Caki2 (cell line): ENCODE measurements around the gene HPS1. TPM values are rescaled to one million over a fixed set of nuclear protein-coding genes. Genes with fewer than 3 reads are reported as not detected.

Experiments used
- DNase-seq: peaks from one replicate; pipeline ENCODE4 v3.0.0-alpha.2; 2015; ENCODE audit warnings: low read depth
- in situ Hi-C: cut with HindIII; loops from 2 replicates; pipeline ENCODE4 v1.10.0; 2016; ENCODE audit warnings: low sequenced_read_pairs, low pct_unique_long_range_greater_than_20kb, mixed read lengths
- total RNA-seq: library from RNA; depleted of rRNA; stranded (reverse); fragments of >200 nt; shearing (Covaris generic); gene quantifications from 2 replicates; pipeline ENCODE4 v1.2.3, GENCODE V29; 2014; ENCODE audit warnings: low replicate concordance

The HPS1 gene
- total RNA-seq, 1 experiment from 2014 or later = 31.1 TPM

DNA sequence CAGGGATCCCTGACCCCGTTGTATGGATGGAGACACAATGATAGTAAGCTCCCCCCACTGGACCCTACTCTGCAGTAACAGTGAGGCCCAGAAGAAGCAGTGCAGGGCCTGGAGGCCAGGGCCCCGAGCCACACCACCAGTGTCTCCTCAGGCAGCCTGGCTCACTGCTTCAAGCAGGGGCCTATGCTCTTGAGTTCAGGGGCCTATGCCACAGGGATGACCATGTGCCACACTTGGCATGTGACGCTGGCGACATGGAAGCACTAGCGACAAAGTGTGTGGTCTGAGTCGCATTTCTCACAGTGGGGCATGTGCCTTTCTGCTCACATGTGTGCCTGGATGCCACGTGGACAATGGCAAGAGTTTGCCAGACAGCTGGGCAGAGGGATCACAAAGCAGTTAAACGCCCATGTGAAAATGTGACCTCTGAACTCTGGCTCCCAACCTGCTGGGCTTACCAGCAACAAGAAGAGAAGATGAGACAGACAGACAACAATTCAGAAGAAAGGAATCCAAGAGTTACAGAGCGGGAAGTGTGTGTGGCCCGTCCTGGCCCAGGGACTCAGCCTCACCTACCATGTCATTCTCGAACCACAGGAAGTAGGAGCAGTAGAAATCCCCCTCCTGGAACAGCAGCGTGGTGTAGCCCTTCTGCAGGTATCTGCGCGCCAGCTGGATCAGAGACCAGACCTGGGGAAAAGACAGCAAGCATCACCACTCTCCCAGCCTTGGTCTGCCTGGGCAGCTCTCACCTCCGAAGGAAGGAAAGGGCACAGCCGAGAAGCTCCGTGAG lies 27.1 kb downstream of the HPS1 start:
- DNase-seq = no peak
- in situ Hi-C loops = no loop called here

DNA sequence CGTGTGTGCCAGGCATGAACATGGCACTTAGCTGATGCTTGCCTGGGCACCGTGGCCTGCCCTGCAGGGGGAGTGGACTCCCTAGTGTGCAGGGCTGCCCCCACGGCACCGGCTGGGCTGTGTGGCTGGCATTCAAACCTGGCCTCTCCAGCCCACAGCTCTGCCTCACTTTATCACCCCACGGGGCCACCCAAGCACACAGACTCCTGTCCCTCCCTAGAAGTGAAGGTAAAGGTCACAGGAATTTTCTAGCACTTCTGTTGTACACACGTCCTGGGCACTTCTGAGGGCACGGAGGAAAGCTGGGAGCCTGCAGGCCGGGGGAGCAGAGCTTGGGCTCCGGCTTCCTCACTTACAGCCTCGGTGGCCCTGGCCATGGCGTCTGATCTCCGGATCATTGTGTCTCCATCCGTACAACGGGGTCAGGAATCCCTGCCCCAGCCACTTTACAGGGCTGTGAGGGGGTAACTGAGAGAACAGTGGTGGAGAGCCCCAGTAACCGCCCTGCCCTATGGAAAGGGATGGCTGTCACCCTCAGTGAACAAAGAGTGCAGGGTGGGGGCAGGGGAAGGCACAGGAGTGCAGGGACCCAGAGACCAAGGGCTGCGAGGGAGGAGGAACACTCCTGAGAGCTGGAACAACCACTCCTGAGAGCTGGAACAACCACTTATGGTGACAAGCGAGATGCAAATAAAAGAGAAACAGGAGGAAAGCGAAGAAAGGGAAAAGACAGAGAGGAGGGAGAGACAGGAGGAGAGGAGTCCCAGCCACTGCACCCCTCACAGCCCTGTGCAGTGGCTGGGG lies 27.9 kb downstream of the HPS1 start:
- in situ Hi-C loops = no loop called here
- no peak for DNase-seq

DNA sequence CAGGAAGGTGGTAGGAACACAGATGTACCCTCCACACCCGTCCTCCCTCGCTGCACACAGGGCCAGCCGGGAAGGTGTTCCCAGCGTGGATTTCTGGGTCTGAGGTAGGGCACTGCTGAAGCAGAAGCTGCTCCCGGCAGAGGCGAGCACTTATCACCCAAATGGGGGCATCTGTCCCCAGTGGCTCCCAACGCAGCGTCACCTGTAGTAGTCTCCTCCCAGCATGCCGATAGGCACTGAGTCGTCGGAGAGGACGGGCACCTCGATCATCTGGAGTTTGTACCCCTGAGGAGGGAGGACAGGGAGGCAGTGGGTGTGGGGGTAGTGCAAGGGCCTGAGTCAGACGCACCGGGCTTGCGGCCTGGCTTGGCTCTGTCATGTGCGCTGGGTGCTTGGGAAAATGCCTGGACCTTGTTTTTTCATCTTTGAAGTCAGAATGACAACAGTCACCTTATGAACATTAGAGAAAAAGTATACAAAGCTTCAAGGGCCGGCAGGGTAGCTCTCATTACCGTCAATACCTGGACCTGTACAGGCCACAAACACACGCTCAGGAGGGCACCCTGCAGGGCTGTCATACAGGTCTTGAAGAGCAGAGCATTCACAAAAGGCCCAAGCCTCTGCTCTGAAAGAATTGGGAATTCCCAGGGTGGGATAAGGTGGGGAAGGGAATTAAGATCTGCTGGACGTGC lies 28.6 kb downstream of the HPS1 start:
- no peak for DNase-seq
- in situ Hi-C loops = no loop called here

DNA sequence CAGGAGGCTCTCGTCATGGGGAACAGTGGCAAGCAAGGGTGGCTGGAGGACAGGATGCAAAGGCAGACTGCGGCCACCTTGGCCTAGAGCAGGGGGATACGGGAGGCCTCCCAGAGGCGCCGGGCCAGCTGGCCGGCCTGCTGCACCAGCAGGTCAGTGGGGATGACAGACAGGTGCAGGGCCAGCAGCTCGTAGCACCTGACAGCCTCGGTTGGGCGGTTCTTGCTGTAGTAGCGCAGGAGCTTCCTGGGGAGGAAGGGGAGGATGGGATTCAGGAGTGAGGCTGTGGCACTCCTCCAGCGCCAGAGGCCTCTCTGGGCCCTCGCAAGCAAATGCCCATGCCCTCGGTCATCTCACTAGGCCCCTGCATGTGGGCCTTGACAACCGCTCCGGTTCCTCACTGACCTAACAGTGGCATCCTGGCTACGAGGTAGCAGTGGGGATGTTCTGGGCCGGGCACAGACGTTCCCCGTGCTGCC lies 29.2 kb downstream of the HPS1 start:
- DNase-seq = no peak
- in situ Hi-C loops = no loop called here

DNA sequence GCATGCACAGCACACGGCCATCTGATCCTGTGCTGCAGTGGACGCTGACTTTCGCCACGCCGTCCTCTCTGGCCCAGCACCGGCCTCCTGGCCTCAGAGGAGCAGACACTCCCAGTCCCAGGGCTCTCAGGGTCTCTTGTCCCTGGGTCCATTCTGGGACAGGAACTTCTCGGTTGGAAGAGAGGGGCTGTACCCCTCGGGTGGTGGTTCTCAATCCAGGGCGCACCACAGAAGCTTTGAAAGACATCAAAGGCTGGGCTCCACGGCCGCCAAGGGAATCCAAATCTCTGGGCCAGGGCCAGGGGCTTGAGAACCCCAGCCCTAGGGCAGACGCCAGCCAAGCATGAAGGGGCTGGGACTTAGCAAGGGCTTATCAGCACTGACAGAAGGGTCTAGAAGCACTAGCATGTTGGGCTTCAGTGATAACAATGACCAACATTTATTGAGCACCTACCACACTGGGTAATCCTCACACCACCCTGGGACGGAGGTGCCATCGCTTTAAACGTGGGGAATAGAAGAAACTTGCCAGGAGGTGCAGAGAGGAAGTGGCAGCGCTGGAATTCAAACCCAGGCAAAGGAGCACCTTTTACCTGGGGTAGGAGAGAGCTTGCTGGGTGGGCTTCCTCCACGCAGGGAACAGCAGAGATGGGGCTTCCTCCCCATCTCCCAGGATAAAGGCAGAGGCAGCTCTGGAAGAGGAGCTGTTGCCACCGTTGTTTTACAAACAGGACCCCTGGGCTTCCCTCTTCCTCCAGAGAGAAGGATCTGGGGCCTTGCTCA lies 29.9 kb downstream of the HPS1 start:
- in situ Hi-C loops = no loop called here
- DNase-seq = no peak

DNA sequence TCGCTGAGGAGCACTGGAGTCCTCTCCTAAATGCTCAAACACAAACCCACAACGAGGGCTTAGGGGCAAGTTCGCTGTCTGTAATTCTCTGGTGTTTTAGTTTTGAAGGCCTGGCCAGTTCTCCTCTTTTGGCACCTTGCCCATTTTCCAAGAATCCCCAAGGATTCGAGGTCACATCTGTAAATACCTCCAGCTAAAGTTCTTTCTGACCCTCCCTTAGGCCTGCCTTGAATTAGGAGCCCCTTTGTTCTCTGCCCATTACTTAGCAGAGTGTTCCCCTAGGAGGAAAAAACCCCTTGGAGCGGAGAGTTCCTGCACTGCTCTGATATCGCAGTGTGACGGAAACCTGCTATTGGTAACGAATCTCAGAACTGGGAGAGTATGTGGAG lies 31.0 kb downstream of the HPS1 start:
- DNase-seq = no peak
- in situ Hi-C loops = no loop called here

DNA sequence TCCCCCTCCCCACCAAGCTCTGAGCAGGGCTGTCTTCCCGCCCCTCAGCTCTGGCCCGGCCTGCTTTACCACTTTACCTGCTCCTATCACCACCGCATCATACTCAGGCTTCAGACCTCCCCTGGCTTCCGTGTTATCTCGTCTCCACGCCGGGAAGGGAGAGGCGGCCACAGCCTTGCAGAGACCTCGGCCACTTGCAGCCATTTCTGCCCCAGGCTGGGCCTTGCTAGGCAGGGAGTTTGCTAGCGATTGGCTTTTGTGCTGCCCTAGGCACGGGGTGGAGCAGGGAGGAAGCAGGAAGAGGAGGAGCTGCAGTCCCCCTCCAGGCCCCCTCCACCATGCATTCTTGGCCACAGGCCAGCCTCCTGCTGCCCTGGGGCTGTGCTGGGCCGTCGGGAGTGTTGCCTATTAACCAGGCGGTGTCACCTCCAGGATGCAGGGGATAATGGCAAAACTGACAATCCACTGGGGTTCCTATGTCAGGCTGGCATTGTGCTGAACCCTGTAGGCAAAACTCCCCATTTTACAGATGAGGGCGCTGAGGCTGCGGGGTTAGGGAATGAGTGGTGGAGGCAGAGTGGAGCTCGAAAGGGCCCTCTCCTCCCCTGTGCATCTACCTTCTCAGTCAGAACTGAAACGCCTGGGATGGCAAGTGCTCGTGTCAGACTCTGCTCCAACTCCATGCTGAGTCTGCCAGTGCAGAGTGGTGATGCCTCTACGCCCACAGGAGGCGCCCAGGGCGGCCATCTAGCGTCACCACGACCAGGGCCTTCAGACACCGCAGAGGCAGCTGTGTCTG lies 31.6 kb downstream of the HPS1 start, which contains the start of gene PYROXD2:
PYROXD2 (minus strand) TSS at position 251 of the 799 bp plus-strand sequence; CDS start at position 204, 47 bp downstream.
- in situ Hi-C loops = no loop called here
- DNase-seq = peak; percentile 94

DNA sequence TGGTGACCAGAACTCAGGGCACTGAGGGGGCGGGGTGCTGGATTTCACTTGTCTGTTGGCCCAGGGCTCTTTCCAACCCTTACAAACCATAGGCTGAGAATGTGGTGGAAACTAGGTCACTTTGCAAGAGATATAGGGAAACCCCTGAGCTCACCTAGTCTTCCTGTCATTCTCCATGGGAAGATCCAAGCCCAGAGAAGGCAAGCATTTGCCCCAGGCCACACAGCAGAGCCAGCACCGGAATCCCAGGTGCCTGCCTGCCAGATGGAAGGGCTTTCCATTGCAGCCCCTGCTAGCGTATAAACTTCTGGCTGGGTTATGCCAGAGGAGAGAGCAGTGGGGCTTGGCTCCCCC lies 32.2 kb downstream of the HPS1 start:
- in situ Hi-C loops = no loop called here
- no peak for DNase-seq

DNA sequence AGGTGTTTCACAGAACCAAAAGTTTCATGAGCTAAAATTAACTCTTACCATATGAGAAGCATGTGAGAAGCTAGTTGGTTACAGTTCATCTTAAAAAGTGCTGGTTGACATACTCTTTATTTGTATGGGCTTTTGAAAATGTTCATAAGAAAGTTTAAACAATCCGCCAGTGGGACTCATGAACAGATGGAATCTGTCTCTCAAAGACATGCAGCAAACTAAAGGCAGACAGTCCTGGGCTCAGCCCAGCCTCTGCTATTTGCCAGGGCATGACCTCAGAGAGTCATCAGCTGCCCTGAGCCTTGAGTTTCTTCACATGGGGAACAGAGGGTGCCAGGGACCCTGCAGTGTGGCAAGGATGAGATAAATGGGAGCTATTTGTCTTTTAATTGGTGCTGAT lies 35.0 kb downstream of the HPS1 start:
- in situ Hi-C loops = no loop called here

DNA sequence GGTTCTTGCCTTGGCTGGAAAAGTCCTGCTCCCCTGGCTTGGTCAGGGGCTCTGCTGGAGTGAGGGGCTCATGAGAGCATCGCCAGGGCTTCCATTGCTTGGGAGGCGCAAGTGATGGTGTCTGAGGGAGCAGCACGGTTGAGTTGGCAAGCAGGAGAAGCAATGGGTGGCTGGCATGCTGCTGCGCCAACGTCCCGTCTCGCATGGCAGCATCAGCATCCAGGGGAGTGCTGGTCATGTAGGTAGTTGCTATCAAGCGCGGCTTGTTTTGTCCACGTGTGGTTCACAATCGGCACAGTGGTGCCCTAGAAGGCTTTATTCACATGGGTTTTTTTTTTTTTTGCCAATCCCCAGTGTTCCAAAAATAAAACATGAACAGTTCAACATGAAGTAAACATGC lies 35.6 kb downstream of the HPS1 start:
- in situ Hi-C loops = no loop called here
- DNase-seq = no peak

More for the DNA sequence above, 35.0 kb downstream of the HPS1 start:
- no peak for DNase-seq

DNA sequence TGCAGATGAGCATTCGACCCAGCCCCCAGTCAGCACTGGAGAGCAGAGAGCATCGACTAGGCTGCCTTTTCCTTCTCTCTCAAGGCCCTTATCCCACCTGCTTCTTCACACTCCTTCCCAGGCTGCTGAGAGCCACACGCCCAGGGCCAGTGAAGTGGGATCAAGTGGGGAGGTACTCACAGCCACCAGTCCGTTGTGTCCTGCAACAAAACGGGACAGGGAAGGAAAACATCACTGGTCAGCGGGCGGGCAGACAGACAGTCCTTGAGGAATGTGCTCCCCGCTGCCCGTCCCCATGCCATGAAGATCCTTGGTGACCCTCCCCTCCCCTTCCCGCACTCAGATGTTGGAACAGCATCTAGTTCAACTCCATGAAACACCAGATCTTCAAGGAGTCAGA lies 36.0 kb downstream of the HPS1 start:
- no peak for DNase-seq
- in situ Hi-C loops = no loop called here

DNA sequence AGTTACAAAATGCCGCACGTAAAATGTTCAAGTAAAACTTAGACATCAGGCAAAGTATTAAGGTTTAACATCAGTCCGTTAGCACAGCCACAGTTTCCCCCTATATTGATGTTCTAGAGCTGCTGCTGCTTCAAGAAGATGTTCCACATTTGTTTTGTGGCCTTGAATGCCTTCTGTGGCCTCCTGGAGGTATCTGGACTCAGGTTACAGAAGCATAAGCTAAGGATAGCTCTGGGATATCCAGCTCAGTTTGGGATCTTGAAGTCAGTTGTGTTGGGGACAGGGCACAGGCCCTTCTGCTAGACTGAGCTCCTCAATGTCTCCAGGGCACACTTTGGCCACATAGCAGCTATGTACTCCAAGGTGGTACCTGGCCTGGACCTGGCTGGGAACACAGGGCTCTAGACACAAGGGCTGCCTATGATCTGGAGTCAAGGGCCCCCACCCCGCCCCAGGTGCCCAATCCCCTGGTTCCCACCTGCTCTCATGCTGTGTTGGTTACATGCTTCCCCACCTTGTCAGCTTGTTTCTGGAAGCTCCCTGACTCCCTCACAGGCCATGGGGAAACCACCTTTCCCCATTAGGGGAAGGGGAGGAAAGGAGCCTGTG lies 36.5 kb downstream of the HPS1 start:
- no peak for DNase-seq
- in situ Hi-C loops = no loop called here

DNA sequence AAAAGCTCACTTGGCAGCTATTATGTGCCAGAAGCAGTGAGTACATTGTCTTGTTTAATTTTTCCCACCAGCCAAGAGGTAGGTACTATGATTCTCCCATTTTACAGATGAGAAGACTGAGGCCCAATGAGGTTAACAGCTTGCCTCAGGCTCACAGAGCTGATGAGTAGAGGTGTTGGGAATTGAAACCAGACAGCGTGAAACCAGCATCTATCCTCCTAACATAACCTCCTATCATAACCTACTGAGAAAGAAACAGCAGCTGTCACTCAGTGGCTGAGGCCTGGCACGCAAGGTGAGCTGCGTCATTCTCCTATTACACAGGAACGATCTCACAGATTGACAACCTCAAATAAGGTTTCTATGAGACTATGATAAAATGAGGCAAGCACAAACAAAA lies 37.9 kb downstream of the HPS1 start:
- no peak for DNase-seq
- in situ Hi-C loops = no loop called here

DNA sequence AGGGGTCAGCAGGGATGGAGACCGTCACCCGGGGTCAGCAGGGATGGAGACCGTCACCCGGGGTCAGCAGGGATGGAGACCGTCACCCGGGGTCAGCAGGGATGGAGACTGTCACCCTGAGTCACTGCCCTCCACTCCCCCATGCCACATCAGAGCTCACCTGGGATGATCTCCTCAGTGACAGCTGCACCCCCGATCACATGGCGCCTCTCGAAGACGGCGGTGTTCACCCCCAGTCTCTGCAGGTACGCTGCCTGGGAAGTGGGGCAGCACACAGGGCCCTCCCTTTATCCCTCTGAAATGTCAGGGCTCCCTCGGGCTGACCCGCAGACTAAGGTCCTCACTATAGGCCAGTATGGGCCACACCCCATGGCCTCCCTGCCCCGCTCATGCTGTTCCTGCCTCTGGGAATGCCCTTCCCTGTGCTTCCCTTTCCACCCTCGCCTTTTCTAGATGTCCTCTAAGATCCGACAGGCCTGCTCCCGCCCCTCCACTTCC lies 38.9 kb downstream of the HPS1 start:
- DNase-seq = no peak
- in situ Hi-C loops = no loop called here

DNA sequence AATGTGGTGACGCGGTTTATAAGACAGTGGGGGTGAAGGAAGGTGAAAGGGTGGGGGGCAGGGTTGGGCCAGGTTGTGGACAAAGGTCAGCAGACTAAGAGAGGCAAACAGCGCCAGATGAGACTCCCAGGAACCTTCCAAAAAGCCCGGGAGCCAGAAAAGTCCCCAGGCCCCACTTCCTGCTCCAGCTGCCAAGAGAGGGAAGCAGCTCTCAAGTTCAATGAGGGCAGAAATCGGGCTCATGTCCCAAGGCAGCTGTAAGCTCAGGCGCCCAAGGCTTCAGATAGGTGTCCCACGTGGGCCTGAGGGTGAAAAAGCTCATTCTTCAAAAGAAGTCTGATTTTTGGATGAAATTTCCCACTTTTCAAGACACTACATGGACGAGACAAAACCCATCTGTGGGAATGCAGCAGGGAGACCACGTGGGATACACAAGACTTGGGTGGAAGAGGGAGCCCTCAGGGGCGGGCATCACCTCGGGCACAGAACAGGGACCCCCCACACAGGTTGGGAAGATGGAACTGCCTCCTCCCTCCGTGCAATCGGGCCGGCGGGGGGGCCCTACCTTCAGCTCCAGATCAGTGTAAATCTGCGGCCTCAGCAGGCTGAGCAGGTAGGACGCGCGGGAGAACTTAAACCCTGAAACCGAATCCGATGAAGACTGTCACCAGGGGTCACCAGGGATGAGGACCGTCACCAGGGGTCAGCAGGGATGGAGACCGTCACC lies 39.6 kb downstream of the HPS1 start:
- DNase-seq = no peak

DNA sequence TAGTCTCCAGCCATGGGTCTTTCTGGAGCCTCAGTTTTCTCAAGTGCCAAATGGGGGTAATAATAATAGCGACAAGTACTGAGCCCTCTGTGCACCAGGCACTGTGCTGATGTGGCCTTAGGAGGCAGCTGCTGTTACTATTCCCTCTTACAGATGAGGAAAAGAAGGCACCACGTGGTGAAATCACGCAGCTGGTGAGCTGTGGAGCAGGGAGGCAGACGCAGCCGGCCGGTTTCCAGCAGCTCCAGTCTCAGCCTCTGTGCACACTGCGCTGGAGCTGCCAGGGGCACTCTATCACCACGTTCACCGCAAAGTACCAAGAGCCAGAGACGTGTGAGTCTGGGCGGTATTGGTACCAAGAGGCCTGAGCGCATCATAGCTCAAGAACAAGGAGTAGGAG lies 41.3 kb downstream of the HPS1 start:
- in situ Hi-C loops = no loop called here
- DNase-seq = no peak

More for the DNA sequence above, 39.6 kb downstream of the HPS1 start:
- in situ Hi-C loops = no loop called here
